HepG2 (cell line): ENCODE data around the gene CYB5A.

Experiments
- ARNT2 ChIP-seq: sonication (generic); formaldehyde crosslinking; IDR thresholded peaks from 2 replicates; pipeline ENCODE4 v1.8.0; 2022; ENCODE audit warnings: mild to moderate bottlenecking, low read depth, missing genetic modification reagents, moderate library complexity
- ASH2L ChIP-seq: fragments of 300-600, 200-600 bp; sonication (generic); IDR thresholded peaks from 2 replicates; pipeline ENCODE4 v1.7.0; 2017; ENCODE audit warnings: low read depth, mild to moderate bottlenecking, moderate library complexity, mixed read lengths, low read length; ENCODE audit not compliant: insufficient read length
- CEBPB ChIP-seq: IDR thresholded peaks from 2 replicates; pipeline ENCODE4 v1.6.1; 2011; ENCODE audit warnings: low read depth, low read length, improper control_type of control experiment, borderline replicate concordance
- FOXK2 ChIP-seq: fragments of 450-650 bp; IDR thresholded peaks from 2 replicates; pipeline ENCODE4 v1.6.1; 2016
- MAX ChIP-seq: IDR thresholded peaks from 2 replicates; pipeline ENCODE4 v1.6.1; 2012; ENCODE audit warnings: inconsistent platforms
- MXI1 ChIP-seq: IDR thresholded peaks from 3 replicates; pipeline ENCODE4 v1.6.1; 2012; ENCODE audit warnings: low read depth, low read length, inconsistent platforms, borderline replicate concordance
- POLR2A ChIP-seq, 2 experiments: IDR thresholded peaks; 2 replicates each; pipeline ENCODE4 v1.6.1; 2011; ENCODE audit warnings: low read depth in 2 of 2, low read length in 2 of 2, mild to moderate bottlenecking in 1 of 2, moderate library complexity in 1 of 2; ENCODE audit not compliant: insufficient read depth in 1 of 2
- RAD51 ChIP-seq: fragments of 450-650 bp; IDR thresholded peaks from 2 replicates; pipeline ENCODE4 v1.6.1; 2016; ENCODE audit warnings: borderline replicate concordance
- TCF7 ChIP-seq: sonication (generic); IDR thresholded peaks from 2 replicates; pipeline ENCODE4 v1.6.1; 2016; ENCODE audit warnings: antibody characterized with exemption, low read depth
- TFAP4 ChIP-seq: sonication (generic); IDR thresholded peaks from 2 replicates; pipeline ENCODE4 v1.6.1; 2016; ENCODE audit warnings: low read depth, borderline replicate concordance
- ZBTB26 ChIP-seq: IDR thresholded peaks from 2 replicates; pipeline ENCODE4 v1.6.1; 2016; ENCODE audit warnings: missing compliant biosample characterization, missing genetic modification reagents, borderline replicate concordance
- ZBTB44 ChIP-seq: sonication (generic); formaldehyde crosslinking; IDR thresholded peaks from 2 replicates; pipeline ENCODE4 v1.4.0; 2020; ENCODE audit warnings: missing genetic modification reagents
- ZNF225 ChIP-seq: sonication (generic); formaldehyde crosslinking; IDR thresholded peaks from 2 replicates; pipeline ENCODE4 v1.4.0; 2020; ENCODE audit warnings: mild to moderate bottlenecking, missing genetic modification reagents
- ZNF251 ChIP-seq: sonication (generic); formaldehyde crosslinking; IDR thresholded peaks from 2 replicates; pipeline ENCODE4 v1.9.0; 2021; ENCODE audit warnings: mild to moderate bottlenecking, missing genetic modification reagents

- TF ChIP-seq CEBPB (no peak), ZBTB44 (CRISPR knock-in tag) (no peak), ZNF251 (CRISPR knock-in tag) (no peak), MAX (no peak), RAD51 (no peak), FOXK2 (no peak), ZBTB26 (CRISPR knock-in tag) (no peak), TFAP4 (no peak), ZNF225 (CRISPR knock-in tag) (no peak), ASH2L (no peak), TCF7 (no peak), ARNT2 (CRISPR knock-in tag) (no peak), POLR2A (IDR thresholded peaks at IDR 0.05; ENCODE audit: insufficient read depth in 1 of 2, low read depth in 2 of 2, low read length in 2 of 2) (no peak), MXI1 (no peak)
These were observed 2.8 kb upstream of the CYB5A start for GRCh38 chr18:74294526-74294925.
